Right lobe of liver (tissue), 6 donors: ENCODE measurements around the gene GRB2. TPM values are rescaled to one million over a fixed set of nuclear protein-coding genes. Genes with fewer than 3 reads are reported as not detected.

Experiments
- ATAC-seq, 4 donors: fragments of 200-7000 bp; cut with Tn5 transposase; one replicate each; pipeline ENCODE4 v1.9.1; 2020; ENCODE audit warnings: mild to moderate bottlenecking in 4 of 4, moderate library complexity in 4 of 4
- DNase-seq, 3 donors: peaks; one replicate each; pipeline ENCODE4 v3.0.0-alpha.2; 2020
- H3K27ac ChIP-seq, 3 donors: fragments of 200-600 bp; one replicate each; pipeline ENCODE4 v1.8.0; 2022
- H3K27me3 ChIP-seq, 2 donors: fragments of 200-600 bp; one replicate each; pipeline ENCODE4 v1.8.0; 2022
- H3K36me3 ChIP-seq, 4 donors: fragments of 200-600 bp; sonication (generic) in 1 of 4; one replicate each; pipeline versions ENCODE4 v1.5.1 to v1.8.0; 2017 to 2022; ENCODE audit warnings: control low read depth in 1 of 4
- H3K4me1 ChIP-seq, 4 donors: fragments of 200-600 bp; sonication (generic) in 1 of 4; one replicate each; pipeline versions ENCODE4 v1.5.1 to v1.8.0; 2017 to 2022; ENCODE audit warnings: control low read depth in 1 of 4
- H3K4me3 ChIP-seq, 3 donors: fragments of 200-600 bp; one replicate each; pipeline ENCODE4 v1.8.0; 2022
- H3K9me3 ChIP-seq, 4 donors: fragments of 200-600 bp; sonication (generic) in 1 of 4; one replicate each; pipeline versions ENCODE4 v1.5.1 to v1.8.0; 2017 to 2022; ENCODE audit warnings: control low read depth in 1 of 4
- CTCF ChIP-seq, 4 donors: fragments of 200-600 bp in 3 of 4; fragments of 450-650 bp in 1 of 4; IDR thresholded peaks; one replicate each; pipeline versions ENCODE4 v1.5.1 to v1.8.0; 2016 to 2022; ENCODE audit warnings: antibody characterized with exemption in 4 of 4, mild to moderate bottlenecking in 2 of 4
- POLR2A ChIP-seq: fragments of 450-650 bp; IDR thresholded peaks from one replicate; pipeline ENCODE4 v1.6.1; 2017; ENCODE audit warnings: antibody characterized with exemption, mild to moderate bottlenecking
- WGBS: methylation state at CpG from one replicate; pipeline ENCODE4 v1.1.6; 2018; ENCODE audit warnings: low coverage, low lambda C conversion rate; ENCODE audit not compliant: insufficient coverage; ENCODE audit errors: missing lambda C conversion rate; 5-methylcytosine and 5-hydroxymethylcytosine counted together
- intact Hi-C, 2 donors: fragments of 100-400 bp; cut with DNase I; formaldehyde crosslinking; loops; one replicate each; pipeline versions ENCODE4 v1.11.2 to v1.14.1; 2022
- total RNA-seq, 6 experiments: library from RNA; depleted of rRNA in 2 of 6; stranded (reverse); fragments of >200 nt in 2 of 6; fragmentation: NEBNext Ultra II Directional in 3 of 6; extraction: Animal tissue kit (Norgen Biotek cat#: 25700) in 3 of 6; gene quantifications; one replicate each; pipeline versions ENCODE4 v1.1.0 to v1.2.4, GENCODE V29; 2016 to 2023
- donor health status: DM: no; HTN: yes; CAD: no.
- donor health status: DM: no; HTN: no; CAD: no.
- donor health status: DM: no; HTN: no; CAD: no.
- donor health status: DM: no; HTN: yes; CAD: no.
- donor health status: DM: no; HTN: yes; CAD: no.

GRB2 gene
- total RNA-seq, 6 experiments from 2014 or later, result 42.4 to 70.5 (median 53.8) TPM

- Histone ChIP-seq H3K9me3 (no peaks in the 10 kb centered on the region), H3K4me3 (no peak overlapping the region), H3K27me3 (no peaks in the 10 kb centered on the region), H3K4me1 (no peaks in the 10 kb centered on the region), H3K36me3 (no peaks in the 10 kb centered on the region), H3K27ac (no peak overlapping the region)
- DNase-seq (no peak), ATAC-seq (no peak)
- 59% methylated on average over 7 of the region's 11 CpGs for WGBS
- intact Hi-C loops, result loop anchor here in 1 of 2 donors (10.0 kb wide), 1 partner anchor 74 kb away; no protein-coding TSS in a partner anchor
- TF ChIP-seq POLR2A, result no peak
- TF ChIP-seq CTCF (IDR thresholded peaks at IDR 0.05), result no peak
These were observed 24.9 kb upstream of the GRB2 start for GRCh38 chr17:75430159-75430974.

- Histone ChIP-seq H3K36me3 (no peaks in the 10 kb centered on the region), H3K9me3 (no peaks in the 10 kb centered on the region), H3K27ac (no peak overlapping the region), H3K4me3 (no peak overlapping the region), H3K27me3 (no peaks in the 10 kb centered on the region), H3K4me1 (no peaks in the 10 kb centered on the region)
- intact Hi-C loops, result no loop called here
- TF ChIP-seq POLR2A, result no peak
- TF ChIP-seq CTCF (IDR thresholded peaks at IDR 0.05), result no peak
- WGBS, result 59% methylated on average over 17 of the region's 17 CpGs
- DNase-seq (no peak), ATAC-seq (no peak)
These were observed 23.3 kb upstream of the GRB2 start for GRCh38 chr17:75428543-75429469.

GRCh38 chr17:75418531-75418930, 13.1 kb upstream of the GRB2 start:
- DNase-seq, result no peak
- TF ChIP-seq POLR2A, result no peak

GRCh38 chr17:75417054-75417580, 11.6 kb upstream of the GRB2 start:
- Histone ChIP-seq H3K4me1 (peaks cover 0 to 4% (median 0%) of the 10 kb centered on the region in 4 donors), H3K27me3 (no peaks in the 10 kb centered on the region), H3K9me3 (no peaks in the 10 kb centered on the region), H3K36me3 (no peaks in the 10 kb centered on the region), H3K4me3 (no peak overlapping the region), H3K27ac (no peak overlapping the region)
- ATAC-seq, result no peak
- intact Hi-C loops, result loop anchor here in 1 of 2 donors (10.0 kb wide), 2 partner anchors 92 to 142 kb away; partner anchors contain the start of gene MIF4GD
- 51% methylated on average over 6 of the region's 9 CpGs for WGBS
- DNase-seq, result no peak
- TF ChIP-seq POLR2A (no peak), CTCF (IDR thresholded peaks at IDR 0.05) (no peak)

More at GRCh38 chr17:75418531-75418930, 13.1 kb upstream of the GRB2 start:
- intact Hi-C loops, result loop anchor here in 1 of 2 donors (10.0 kb wide), 2 partner anchors 94 to 144 kb away; partner anchors contain the start of gene MIF4GD
- H3K4me3 ChIP-seq, result no peak overlapping the region
- WGBS, result 35% methylated on average over 5 of the region's 5 CpGs
- no peaks in the 10 kb centered on the region for H3K4me1 ChIP-seq
- H3K27ac ChIP-seq, result no peak overlapping the region
- H3K36me3 ChIP-seq, result no peaks in the 10 kb centered on the region
- ATAC-seq, result peak in 1 of 4 donors; percentile 30
- no peaks in the 10 kb centered on the region for H3K9me3 ChIP-seq
- H3K27me3 ChIP-seq, result no peaks in the 10 kb centered on the region
